Retinal pigment epithelial cell (primary cell): ENCODE data around the gene TBC1D1.

Source experiments
- DNase-seq: peaks from one replicate; pipeline ENCODE4 v3.0.0-alpha.2; 2010; ENCODE audit warnings: low read depth
- H3K4me3 ChIP-seq: 2 replicates; pipeline ENCODE4 v1.5.1; 2011; ENCODE audit warnings: mild to moderate bottlenecking, low read length, control low read depth, moderate library complexity
- CTCF ChIP-seq: conservative IDR thresholded peaks from 2 replicates; pipeline ENCODE4 v1.5.1; 2011; ENCODE audit warnings: low read depth, low read length, control low read depth, inconsistent platforms

The TBC1D1 gene

GRCh38 chr4:38188136-38188535 lies 297.3 kb downstream of the TBC1D1 start:
- no peak overlapping the region for H3K4me3 ChIP-seq
- TF ChIP-seq CTCF: no peak
- DNase-seq: no peak

DNA sequence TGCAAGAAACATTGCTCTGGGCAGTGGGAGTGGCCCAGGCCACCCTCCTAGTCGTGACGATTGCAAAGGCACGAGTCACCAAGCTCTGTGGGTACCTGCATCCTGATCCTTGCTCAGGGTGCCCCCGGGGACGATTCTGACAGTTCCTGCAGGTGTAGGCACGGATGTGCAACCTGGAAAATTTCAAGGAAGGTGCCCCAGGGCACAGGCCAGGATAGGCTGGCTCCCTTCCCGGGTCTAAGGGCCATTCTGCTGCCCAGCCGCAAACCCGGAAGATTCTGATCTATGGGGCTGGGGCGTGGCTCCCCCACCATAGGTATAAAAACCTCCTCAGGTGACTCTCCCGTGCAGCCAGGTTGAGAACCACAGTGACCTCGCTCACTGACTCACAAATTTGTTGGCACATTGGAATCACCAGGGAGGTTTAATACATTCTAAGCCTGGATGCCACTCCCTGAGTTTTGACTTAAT lies 297.8 kb downstream of the TBC1D1 start:
- H3K4me3 ChIP-seq: no peak overlapping the region
- no peak for TF ChIP-seq CTCF
- DNase-seq: no peak
